Left lung (tissue), 10 donors: ENCODE measurements around the gene TBX6. TPM values are rescaled to one million over a fixed set of nuclear protein-coding genes. Genes with fewer than 3 reads are reported as not detected.

ENCODE experiments used
- ATAC-seq: fragments of 200-7000 bp; cut with Tn5 transposase; one replicate; pipeline ENCODE4 v1.9.1; 2020; ENCODE audit warnings: moderate library complexity
- DNase-seq, 4 donors: peaks; one replicate each; pipeline ENCODE4 v3.0.0-alpha.2; 2013 to 2020
- H3K27ac ChIP-seq, 2 donors: fragments of 200-600 bp; sonication (generic) in 1 of 2; one replicate each; pipeline versions ENCODE4 v1.5.0 to v1.8.0; 2020 to 2021
- H3K27me3 ChIP-seq, 2 donors: fragments of 200-600 bp; sonication (generic) in 1 of 2; one replicate each; pipeline versions ENCODE4 v1.5.0 to v1.8.0; 2020 to 2021
- H3K36me3 ChIP-seq, 2 donors: fragments of 200-600 bp; sonication (generic) in 1 of 2; one replicate each; pipeline versions ENCODE4 v1.5.0 to v1.8.0; 2020 to 2021
- H3K4me1 ChIP-seq, 2 donors: fragments of 200-600 bp; one replicate each; pipeline ENCODE4 v1.8.0; 2021
- H3K4me3 ChIP-seq, 2 donors: fragments of 200-600 bp; sonication (generic) in 1 of 2; one replicate each; pipeline versions ENCODE4 v1.5.0 to v1.8.0; 2020 to 2021; ENCODE audit warnings: mild to moderate bottlenecking in 1 of 2
- H3K9me3 ChIP-seq, 2 donors: fragments of 200-600 bp; sonication (generic) in 1 of 2; one replicate each; pipeline versions ENCODE4 v1.5.0 to v1.8.0; 2020 to 2021
- CTCF ChIP-seq, 2 donors: fragments of 200-600 bp; sonication (generic) in 1 of 2; IDR thresholded peaks; one replicate each; pipeline versions ENCODE4 v1.5.0 to v1.8.0; 2021; ENCODE audit warnings: antibody characterized with exemption in 2 of 2
- intact Hi-C, 2 donors: fragments of 100-400 bp; cut with DNase I; formaldehyde crosslinking; loops; one replicate each; pipeline versions ENCODE4 v1.11.2 to v1.14.2; 2022
- polyA plus RNA-seq, 6 donors: library from polyadenylated mRNA; unstranded; fragments of 120-200 nt; gene quantifications; one replicate each; pipeline ENCODE4 v1.2.1, GENCODE V29; 2013; ENCODE audit not compliant: insufficient read length in 6 of 6
- total RNA-seq, 2 donors: library from RNA; stranded (reverse); fragmentation: NEBNext Ultra II Directional; extraction: Animal tissue kit (Norgen Biotek cat#: 25700); gene quantifications; one replicate each; pipeline ENCODE4 v1.2.1, GENCODE V29; 2021
- donor health status: DM: no; HTN: yes; CAD: no.
- donor health status: DM: no; HTN: no; CAD: no.

Gene TBX6
- total and polyA plus RNA-seq, 8 donors = 0.79 to 1.9 (median 1.7) TPM

GRCh38 chr16:30095166-30096078 is 3.7 kb upstream of the TBX6 start:
- Histone ChIP-seq H3K27ac (peak overlapping the region; percentile 90 to 98), H3K9me3 (peaks cover 4 to 33% of the 10 kb centered on the region in 2 donors), H3K27me3 (no peaks in the 10 kb centered on the region), H3K36me3 (peaks cover 0 to 14% of the 10 kb centered on the region in 2 donors), H3K4me3 (peak overlapping the region; percentile 63 to 73), H3K4me1 (peaks cover 28 to 58% of the 10 kb centered on the region in 2 donors)
- ATAC-seq = no peak
- TF ChIP-seq CTCF (IDR thresholded peaks at IDR 0.05) = no peak
- peak in 1 of 4 donors; percentile 78 for DNase-seq
- intact Hi-C loops = no loop called here

- Histone ChIP-seq H3K4me1 (peaks cover 28 to 66% of the 10 kb centered on the region in 2 donors), H3K27me3 (no peaks in the 10 kb centered on the region), H3K4me3 (peak overlapping the region; percentile 63 to 73), H3K27ac (peak overlapping the region; percentile 90 to 98), H3K9me3 (peaks cover 4 to 33% of the 10 kb centered on the region in 2 donors), H3K36me3 (peaks cover 0 to 14% of the 10 kb centered on the region in 2 donors)
- DNase-seq = peak in 1 of 4 donors; percentile 76
- TF ChIP-seq CTCF (IDR thresholded peaks at IDR 0.05) = no peak
- intact Hi-C loops = no loop called here
- ATAC-seq = no peak
These were observed 2.9 kb upstream of the TBX6 start for GRCh38 chr16:30094541-30095165.

GRCh38 chr16:30092373-30093010 is 768 bp upstream of the TBX6 start:
- H3K4me3 ChIP-seq = peak overlapping the region; percentile 49 to 52
- TF ChIP-seq CTCF (IDR thresholded peaks at IDR 0.05) = peak; percentile 43 to 81
- DNase-seq = peak in 3 of 4 donors; percentile 77 to 95 (median 92)
- H3K9me3 ChIP-seq = peaks cover 4 to 12% of the 10 kb centered on the region in 2 donors
- intact Hi-C loops = no loop called here
- H3K4me1 ChIP-seq = peaks cover 28 to 76% of the 10 kb centered on the region in 2 donors
- peak; percentile 71 for ATAC-seq
- H3K27ac ChIP-seq = peak overlapping the region; percentile 89 to 95
- H3K27me3 ChIP-seq = no peaks in the 10 kb centered on the region
- H3K36me3 ChIP-seq = peaks cover 0 to 14% of the 10 kb centered on the region in 2 donors

- H3K27ac ChIP-seq = peak overlapping the region; percentile 26 to 95
- H3K4me1 ChIP-seq = peaks cover 24 to 79% of the 10 kb centered on the region in 2 donors
- ATAC-seq (no peak), DNase-seq (peak in 1 of 4 donors; percentile 80)
- H3K9me3 ChIP-seq = no peaks in the 10 kb centered on the region
- no peaks in the 10 kb centered on the region for H3K27me3 ChIP-seq
- peaks cover 0 to 23% of the 10 kb centered on the region in 2 donors for H3K36me3 ChIP-seq
- intact Hi-C loops = no loop called here
- peak overlapping the region in 1 of 2 donors; percentile 49 for H3K4me3 ChIP-seq
- TF ChIP-seq CTCF (IDR thresholded peaks at IDR 0.05) = no peak
These were observed 953 bp downstream of the TBX6 start for GRCh38 chr16:30090610-30091331.
